K562 (cell line): ENCODE data around the gene ILK. TPM values are rescaled to one million over a fixed set of nuclear protein-coding genes. Genes with fewer than 3 reads are reported as not detected.
A peak's percentile ranks its signal among the peaks of the same experiment; 100 is the strongest.

Experiments used
- ARHGAP35 ChIP-seq: fragments of 450-650 bp; IDR thresholded peaks from 2 replicates; pipeline ENCODE4 v1.6.1; 2018; ENCODE audit not compliant: partially characterized antibody
- CHD2 ChIP-seq: IDR thresholded peaks from 2 replicates; pipeline ENCODE4 v1.6.1; 2011; ENCODE audit warnings: low read depth, low read length
- CXXC5 ChIP-seq: fragments of 250-450 bp; sonication (Bioruptor Pico); IDR thresholded peaks from 2 replicates; pipeline ENCODE4 v1.8.0; 2022; ENCODE audit warnings: inconsistent platforms, mild to moderate bottlenecking, moderate library complexity
- FOXP1 ChIP-seq: sonication (generic); formaldehyde crosslinking; IDR thresholded peaks from 2 replicates; pipeline ENCODE4 v1.8.0; 2022; ENCODE audit warnings: mild to moderate bottlenecking, missing genetic modification reagents
- FOXP4 ChIP-seq: sonication (generic); formaldehyde crosslinking; IDR thresholded peaks from 2 replicates; pipeline ENCODE4 v1.8.0; 2022; ENCODE audit warnings: mild to moderate bottlenecking, missing genetic modification reagents, borderline replicate concordance
- ILF3 ChIP-seq: fragments of 450-650 bp; IDR thresholded peaks from 2 replicates; pipeline ENCODE4 v1.6.1; 2018; ENCODE audit warnings: antibody characterized with exemption, mild to moderate bottlenecking, moderate library complexity, borderline replicate concordance
- KDM1A ChIP-seq, 2 experiments: fragments of 450-650 bp; IDR thresholded peaks; 2 replicates each; pipeline ENCODE4 v1.6.1; 2016; ENCODE audit warnings: mild to moderate bottlenecking in 2 of 2
- MYNN ChIP-seq, 2 experiments: sonication (generic); formaldehyde crosslinking in 1 of 2; IDR thresholded peaks; 2 replicates each; pipeline versions ENCODE4 v1.5.0 to v1.6.1; 2016 to 2020; ENCODE audit warnings: antibody characterized with exemption in 1 of 2, missing genetic modification reagents in 1 of 2
- NCOA2 ChIP-seq, 2 experiments: fragments of 450-650 bp; IDR thresholded peaks; 2 replicates each; pipeline ENCODE4 v1.6.1; 2018; ENCODE audit warnings: mild to moderate bottlenecking in 2 of 2, moderate library complexity in 1 of 2; ENCODE audit not compliant: partially characterized antibody in 2 of 2
- SNRNP70 ChIP-seq: fragments of 200-400 bp; formaldehyde crosslinking; optimal IDR thresholded peaks from 2 replicates; pipeline ENCODE3; 2017; ENCODE audit warnings: low read depth, low read length
- SRSF3 ChIP-seq: fragments of 200-400 bp; formaldehyde crosslinking; IDR thresholded peaks from 2 replicates; pipeline ENCODE4 v1.6.1; 2016; ENCODE audit warnings: mild to moderate bottlenecking, low read length, moderate library complexity; ENCODE audit not compliant: insufficient read depth
- TARDBP ChIP-seq: fragments of 450-650 bp; IDR thresholded peaks from 2 replicates; pipeline ENCODE4 v1.6.1; 2016
- TCF3 ChIP-seq: sonication (generic); formaldehyde crosslinking; IDR thresholded peaks from 2 replicates; pipeline ENCODE4 v1.4.0; 2020; ENCODE audit warnings: mild to moderate bottlenecking, missing genetic modification reagents
- VEZF1 ChIP-seq: fragments of 200-800 bp; sonication (Bioruptor generic); IDR thresholded peaks from 2 replicates; pipeline ENCODE4 v1.6.1; 2017; ENCODE audit warnings: missing genetic modification characterization, missing compliant biosample characterization
- ZNF324 ChIP-seq: fragments of 250-450 bp; sonication (Bioruptor Pico); IDR thresholded peaks from 2 replicates; pipeline ENCODE4 v1.4.0; 2020; ENCODE audit warnings: mild to moderate bottlenecking
- polyA plus RNA-seq, 8 experiments: library from polyadenylated mRNA; depleted of rRNA in 4 of 8; stranded (reverse) in 5 of 8; unstranded in 3 of 8; fragments of >200 nt; fragmentation: Nextera tagmentation in 2 of 8; fragmentation: Illumina TruSeq in 1 of 8; extraction: Ambion mirVana in 2 of 8; extraction: Trizol in 1 of 8; gene quantifications; 2 replicates each; pipeline versions ENCODE4 v1.2.1 to v1.2.3, GENCODE V29; 2011 to 2014; ENCODE audit warnings: inconsistent platforms in 1 of 8, missing spikeins in 1 of 8
- total RNA-seq, 7 experiments: library from RNA; depleted of rRNA in 6 of 7; stranded (reverse); fragments of >200 nt in 6 of 7; fragmentation: Illumina TruSeq in 2 of 7; extraction: Trizol in 2 of 7; gene quantifications; 2 replicates each; pipeline versions ENCODE4 v1.2.1 to v1.2.3, GENCODE V29; 2011 to 2021; ENCODE audit warnings: low replicate concordance in 1 of 7
- TF ChIP-seq, protein P1 (sequence below): fragments of 450-650 bp; IDR thresholded peaks from 2 replicates; pipeline ENCODE4 v1.6.1; 2017; ENCODE audit warnings: mild to moderate bottlenecking, moderate library complexity

Gene ILK
- total and polyA plus RNA-seq, 9 of the 15 experiments (the other 6 are each of a cell fraction or from before 2014, with no cell fraction given): 43.3 to 95.9 (median 58.9) TPM

- TF ChIP-seq NCOA2 (IDR thresholded peaks at IDR 0.05; ENCODE audit: partially characterized antibody in 2 of 2) (no peak), CXXC5 (CRISPR knock-in tag) (0 out of 2 replicates have a peak, but pooled peaks have one; percentile 22), ARHGAP35 (no peak), FOXP1 (CRISPR knock-in tag) (no peak), TCF3 (CRISPR knock-in tag) (peak; percentile 30; the same call in 1 of the 2 replicates), FOXP4 (CRISPR knock-in tag) (no peak), ILF3 (no peak), CHD2 (no peak), SNRNP70 (no peak), TARDBP (no peak), KDM1A (IDR thresholded peaks at IDR 0.05) (no peak), VEZF1 (no peak), ZNF324 (CRISPR knock-in tag) (no peak), SRSF3 (no peak), MYNN (IDR thresholded peaks at IDR 0.05) (no peak), MYNN (CRISPR knock-in tag; IDR thresholded peaks at IDR 0.05) (no peak)
- TF ChIP-seq, protein P1, sequence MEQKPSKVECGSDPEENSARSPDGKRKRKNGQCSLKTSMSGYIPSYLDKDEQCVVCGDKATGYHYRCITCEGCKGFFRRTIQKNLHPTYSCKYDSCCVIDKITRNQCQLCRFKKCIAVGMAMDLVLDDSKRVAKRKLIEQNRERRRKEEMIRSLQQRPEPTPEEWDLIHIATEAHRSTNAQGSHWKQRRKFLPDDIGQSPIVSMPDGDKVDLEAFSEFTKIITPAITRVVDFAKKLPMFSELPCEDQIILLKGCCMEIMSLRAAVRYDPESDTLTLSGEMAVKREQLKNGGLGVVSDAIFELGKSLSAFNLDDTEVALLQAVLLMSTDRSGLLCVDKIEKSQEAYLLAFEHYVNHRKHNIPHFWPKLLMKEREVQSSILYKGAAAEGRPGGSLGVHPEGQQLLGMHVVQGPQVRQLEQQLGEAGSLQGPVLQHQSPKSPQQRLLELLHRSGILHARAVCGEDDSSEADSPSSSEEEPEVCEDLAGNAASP: no peak
Observed at GRCh38 chr11:6635082-6635932, 31.7 kb downstream of the ILK start (continued).
